NCI-H1048 (cell line): ENCODE results near the gene IGLL5.
"Not testable (repeated sequence)": the region's sequence is repeated elsewhere in the genome, so short reads cannot be mapped to it uniquely, and the experiment has no call there.

ENCODE experiments used
- DNase-seq: peaks from one replicate; lab custom pipeline; 2025; lab: John Stamatoyannopoulos, UW

Gene IGLL5

GRCh38 chr22:22900527-22901205 is 13.1 kb downstream of the IGLL5 start:
- not testable (repeated sequence) for DNase-seq

GRCh38 chr22:22901578-22902218 is 14.1 kb downstream of the IGLL5 start:
- DNase-seq: no peak

- DNase-seq: no peak
Measured at GRCh38 chr22:22902247-22903001, 14.8 kb downstream of the IGLL5 start.

- no peak for DNase-seq
Measured at GRCh38 chr22:22903355-22903777, 15.8 kb downstream of the IGLL5 start.

GRCh38 chr22:22903781-22904192 is 16.2 kb downstream of the IGLL5 start:
- not testable (repeated sequence) for DNase-seq

- not testable (repeated sequence) for DNase-seq
Measured at GRCh38 chr22:22904736-22905135, 17.1 kb downstream of the IGLL5 start.

- not testable (repeated sequence) for DNase-seq
Measured at GRCh38 chr22:22906391-22906790, 18.8 kb downstream of the IGLL5 start.

- no peak for DNase-seq
Measured at GRCh38 chr22:22906907-22907550, 19.4 kb downstream of the IGLL5 start.

GRCh38 chr22:22907551-22908494 is 20.2 kb downstream of the IGLL5 start:
- no peak for DNase-seq

GRCh38 chr22:22908495-22908861 is 20.9 kb downstream of the IGLL5 start:
- no peak for DNase-seq

GRCh38 chr22:22908941-22909604 is 21.5 kb downstream of the IGLL5 start:
- no peak for DNase-seq

GRCh38 chr22:22909605-22910271 is 22.1 kb downstream of the IGLL5 start:
- DNase-seq: no peak

- DNase-seq: no peak
Measured at GRCh38 chr22:22910272-22911240, 22.9 kb downstream of the IGLL5 start.

GRCh38 chr22:22911327-22912134 is 23.9 kb downstream of the IGLL5 start:
- DNase-seq: no peak

- no peak for DNase-seq
Measured at GRCh38 chr22:22912135-22912987, 24.7 kb downstream of the IGLL5 start.

GRCh38 chr22:22912988-22913253 is 25.3 kb downstream of the IGLL5 start:
- no peak for DNase-seq

GRCh38 chr22:22913989-22914388 is 26.4 kb downstream of the IGLL5 start:
- no peak for DNase-seq
